GM18519 (cell line): ENCODE measurements around the gene OR2A2.

Source experiments
- ATAC-seq: cut with Tn5 transposase; IDR thresholded peaks from one replicate; pipeline ENCODE4 v1.9.1; 2021; ENCODE audit warnings: mild to moderate bottlenecking, moderate library complexity; ENCODE audit not compliant: unreplicated experiment, low FRiP score

OR2A2 gene

GRCh38 chr7:144134116-144134515 is 24.7 kb downstream of the OR2A2 start:
- no peak for ATAC-seq

GRCh38 chr7:144137501-144137900 is 28.1 kb downstream of the OR2A2 start:
- no peak for ATAC-seq

GRCh38 chr7:144142187-144142586 is 32.8 kb downstream of the OR2A2 start:
- ATAC-seq, result no peak

GRCh38 chr7:144144426-144144825 is 35.0 kb downstream of the OR2A2 start:
- no peak for ATAC-seq

GRCh38 chr7:144148224-144148827 is 38.9 kb downstream of the OR2A2 start:
- no peak for ATAC-seq

GRCh38 chr7:144158861-144159260 is 49.5 kb downstream of the OR2A2 start:
- ATAC-seq, result no peak
